Stimulated activated CD8-positive, alpha-beta memory T cell treated with anti-CD3 and anti-CD28 coated beads, Interleukin-15, amount 100 ng/mL, for 4 hours (primary cell): ENCODE data around the gene JADE3.

ENCODE experiments used
- DNase-seq, 2 donors: peaks; one replicate each; pipeline ENCODE4 v3.0.0-alpha.2; 2020; ENCODE audit warnings: low read depth in 2 of 2

JADE3 gene

DNA sequence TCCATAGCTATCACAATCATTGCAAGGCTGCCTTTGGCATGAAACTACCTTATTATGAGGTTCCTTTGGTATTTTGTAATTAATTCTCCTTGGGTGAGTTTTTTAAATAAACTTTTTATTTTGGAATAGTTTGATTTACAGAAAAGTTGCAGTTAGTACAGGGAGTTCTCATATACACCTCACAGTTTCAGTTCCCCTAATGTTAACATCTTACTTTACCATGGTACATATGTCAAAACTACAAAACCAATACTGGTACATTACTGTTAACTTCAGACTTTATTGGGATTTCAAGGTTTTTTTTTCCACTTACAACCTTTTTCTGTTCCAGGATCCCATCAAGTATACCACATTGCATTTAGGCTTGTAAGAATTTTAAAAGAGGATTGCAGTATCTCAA is 114.0 kb downstream of the JADE3 start:
- DNase-seq = no peak

DNA sequence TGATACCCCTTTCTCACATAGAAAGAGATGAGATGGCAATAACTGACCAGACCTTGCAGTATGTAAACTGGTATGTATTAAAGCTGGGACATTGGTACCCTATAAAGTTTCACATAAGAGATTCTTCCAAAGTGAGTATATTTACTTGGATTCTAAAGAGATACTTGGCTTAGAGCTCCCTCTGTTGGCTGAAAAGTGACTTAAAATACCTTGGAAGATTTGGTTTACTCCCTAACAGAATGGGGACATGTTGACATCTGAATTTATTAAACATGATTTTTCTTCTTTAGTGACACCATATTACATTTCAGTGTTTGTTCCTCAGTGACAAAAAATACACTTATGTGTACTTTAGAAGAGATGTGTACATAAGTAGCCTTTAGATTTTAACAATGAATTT is 118.1 kb downstream of the JADE3 start:
- no peak for DNase-seq

DNA sequence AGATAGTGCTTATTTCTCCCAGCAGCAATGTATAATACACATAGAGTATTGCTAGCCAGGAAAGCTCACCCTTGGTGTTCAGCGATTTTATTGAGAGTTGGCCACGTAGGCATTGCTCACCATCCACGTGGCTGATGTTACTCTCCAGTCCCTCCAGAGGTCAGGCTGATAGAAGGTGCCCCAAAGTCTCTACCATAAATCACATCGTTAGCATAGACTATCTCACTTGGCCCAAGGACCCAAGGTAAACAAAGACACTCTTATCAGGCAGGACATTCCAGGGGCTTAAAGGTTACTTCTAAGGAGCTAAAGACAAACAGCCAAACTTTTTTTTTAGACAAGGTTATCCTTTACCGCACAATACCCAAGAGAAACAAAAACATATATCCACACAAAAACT is 135.8 kb downstream of the JADE3 start:
- DNase-seq = no peak

DNA sequence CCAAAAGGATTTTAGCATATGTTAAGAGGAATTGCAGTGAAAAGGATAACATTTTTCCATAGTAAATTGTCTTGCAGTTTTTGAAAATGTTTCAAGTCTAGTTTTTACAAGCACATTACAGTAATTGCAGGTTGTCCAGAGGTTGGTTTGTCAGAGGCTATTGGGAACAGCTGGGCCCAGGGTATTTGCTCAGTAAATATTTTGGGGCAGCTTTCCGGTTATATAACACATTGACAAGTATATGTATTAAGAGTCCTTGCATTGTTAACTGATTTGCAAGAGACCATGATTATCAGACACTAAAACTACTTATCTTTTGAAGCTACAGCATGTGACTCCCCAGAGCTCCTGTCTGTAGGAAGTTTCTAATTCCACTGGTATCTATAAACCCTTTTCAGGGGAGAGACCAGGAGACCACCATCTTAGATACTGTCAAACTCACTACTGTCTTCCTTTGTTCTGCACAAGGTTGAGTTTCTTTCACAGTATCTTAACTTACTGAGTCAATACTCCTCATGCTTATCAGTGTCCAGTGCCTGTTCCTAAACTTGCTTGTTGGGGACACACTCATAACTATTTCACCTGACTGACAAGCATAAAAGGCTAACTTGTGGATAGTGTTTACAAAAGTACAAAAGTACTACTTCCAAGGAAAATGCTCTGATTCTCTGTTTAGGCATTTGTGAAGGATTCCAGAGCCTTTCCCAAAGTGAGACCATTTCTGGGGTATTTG is 147.1 kb downstream of the JADE3 start:
- no peak for DNase-seq

DNA sequence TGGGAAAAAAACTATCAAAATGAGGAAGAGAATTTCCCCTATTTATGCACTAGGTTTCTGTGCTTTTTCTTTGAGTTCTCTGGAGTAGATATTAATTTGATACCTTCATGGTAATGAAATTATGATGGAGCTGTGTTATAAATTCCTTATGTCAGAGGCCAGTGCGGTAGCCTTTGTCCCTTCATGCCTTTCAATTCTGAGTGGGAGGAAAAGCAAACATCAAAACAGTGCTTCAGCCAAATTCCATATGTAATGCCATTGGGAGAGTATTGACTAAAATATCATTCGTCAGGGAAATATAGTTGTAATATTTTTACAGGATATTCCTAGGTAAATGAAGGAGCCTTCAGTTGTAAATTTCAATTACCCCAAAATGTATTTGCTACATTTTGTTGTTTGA is 148.5 kb downstream of the JADE3 start:
- DNase-seq = no peak

DNA sequence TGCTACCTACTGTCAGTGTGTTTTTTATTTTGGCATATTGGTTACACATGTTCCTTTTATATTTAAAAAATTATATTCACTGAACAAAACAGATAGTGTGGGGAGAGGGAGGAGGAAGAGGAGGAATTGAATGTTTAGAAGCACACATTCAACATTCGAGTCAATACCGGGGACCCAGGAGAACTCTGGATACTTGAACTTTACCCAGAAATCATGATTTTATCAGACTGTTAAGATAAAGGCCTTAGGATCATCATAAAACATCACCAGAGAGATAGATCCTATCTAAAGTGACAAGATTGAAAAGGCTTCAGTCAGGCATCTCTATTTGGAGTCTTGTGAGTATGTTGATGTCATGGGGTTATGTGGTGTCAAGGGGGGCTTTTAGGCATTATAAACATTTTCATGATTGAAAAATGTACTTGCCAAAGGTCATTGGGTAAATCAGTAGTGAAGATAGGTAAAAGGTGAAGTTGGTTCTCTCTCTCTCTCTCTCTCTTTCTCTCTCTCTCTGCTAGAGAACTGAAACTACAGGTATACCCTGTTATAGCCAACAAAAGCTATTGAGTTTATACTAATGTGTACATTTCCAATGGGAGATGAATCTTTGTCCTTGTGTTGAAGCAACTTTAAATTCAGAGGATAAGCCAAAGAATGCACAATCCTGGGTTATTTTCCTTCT is 149.2 kb downstream of the JADE3 start:
- no peak for DNase-seq

DNA sequence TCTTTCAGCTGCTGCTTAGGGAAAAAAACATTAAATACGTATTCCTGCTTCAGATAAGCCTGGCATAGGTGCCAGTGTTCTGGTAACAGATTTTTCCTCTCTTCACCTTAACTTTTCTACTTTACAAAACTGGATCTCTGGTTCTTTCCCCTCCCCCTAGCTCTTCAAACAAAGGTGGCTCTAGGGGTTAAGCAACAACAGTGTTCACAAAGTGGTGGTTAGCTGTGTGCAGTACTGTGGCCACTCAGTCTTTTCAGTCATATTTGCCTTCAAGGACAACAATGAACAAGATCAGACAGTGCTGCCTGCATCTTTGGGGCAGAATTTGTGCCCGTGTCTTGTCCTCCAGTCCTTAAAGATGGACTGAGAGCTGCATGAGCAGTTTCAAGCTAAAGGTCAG is 151.0 kb downstream of the JADE3 start:
- DNase-seq = no peak

DNA sequence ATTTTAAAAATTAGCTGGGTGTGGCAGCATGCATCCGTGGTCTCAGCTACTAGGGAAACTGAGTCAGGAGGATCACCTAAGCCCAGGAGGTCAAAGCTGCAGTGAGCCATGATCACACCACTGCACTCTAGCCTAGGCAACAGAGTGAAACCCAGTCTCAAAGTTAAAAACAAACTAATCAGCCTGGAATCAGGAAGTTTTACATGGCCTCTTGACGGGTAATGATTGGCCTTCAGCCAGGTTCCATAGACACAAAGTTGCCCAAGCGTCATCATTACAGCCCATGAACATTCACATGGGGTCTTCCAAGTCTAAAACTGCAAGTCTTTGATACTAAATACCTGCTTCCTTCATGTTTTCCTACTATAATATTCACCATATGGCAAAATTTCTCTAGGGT is 156.0 kb downstream of the JADE3 start:
- DNase-seq = no peak

DNA sequence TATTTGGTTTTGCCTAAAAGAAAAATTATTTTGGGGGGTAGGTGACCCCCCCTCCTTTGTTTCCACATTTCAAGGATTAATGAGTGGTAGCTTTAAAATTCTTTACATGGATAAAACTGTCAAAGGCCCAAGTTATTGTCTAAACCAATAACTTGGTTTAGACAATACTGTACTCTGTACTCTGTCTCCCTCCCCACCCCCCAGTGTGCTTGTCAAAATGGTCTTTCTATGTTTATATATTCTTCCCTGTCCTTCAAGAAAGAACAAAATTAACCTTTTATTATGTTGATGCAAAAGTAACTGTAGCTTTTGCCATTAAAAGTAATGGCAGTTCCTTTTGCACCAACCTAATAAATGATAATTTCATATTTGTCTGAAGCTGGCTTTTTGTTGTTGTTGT is 156.5 kb downstream of the JADE3 start:
- DNase-seq = no peak

DNA sequence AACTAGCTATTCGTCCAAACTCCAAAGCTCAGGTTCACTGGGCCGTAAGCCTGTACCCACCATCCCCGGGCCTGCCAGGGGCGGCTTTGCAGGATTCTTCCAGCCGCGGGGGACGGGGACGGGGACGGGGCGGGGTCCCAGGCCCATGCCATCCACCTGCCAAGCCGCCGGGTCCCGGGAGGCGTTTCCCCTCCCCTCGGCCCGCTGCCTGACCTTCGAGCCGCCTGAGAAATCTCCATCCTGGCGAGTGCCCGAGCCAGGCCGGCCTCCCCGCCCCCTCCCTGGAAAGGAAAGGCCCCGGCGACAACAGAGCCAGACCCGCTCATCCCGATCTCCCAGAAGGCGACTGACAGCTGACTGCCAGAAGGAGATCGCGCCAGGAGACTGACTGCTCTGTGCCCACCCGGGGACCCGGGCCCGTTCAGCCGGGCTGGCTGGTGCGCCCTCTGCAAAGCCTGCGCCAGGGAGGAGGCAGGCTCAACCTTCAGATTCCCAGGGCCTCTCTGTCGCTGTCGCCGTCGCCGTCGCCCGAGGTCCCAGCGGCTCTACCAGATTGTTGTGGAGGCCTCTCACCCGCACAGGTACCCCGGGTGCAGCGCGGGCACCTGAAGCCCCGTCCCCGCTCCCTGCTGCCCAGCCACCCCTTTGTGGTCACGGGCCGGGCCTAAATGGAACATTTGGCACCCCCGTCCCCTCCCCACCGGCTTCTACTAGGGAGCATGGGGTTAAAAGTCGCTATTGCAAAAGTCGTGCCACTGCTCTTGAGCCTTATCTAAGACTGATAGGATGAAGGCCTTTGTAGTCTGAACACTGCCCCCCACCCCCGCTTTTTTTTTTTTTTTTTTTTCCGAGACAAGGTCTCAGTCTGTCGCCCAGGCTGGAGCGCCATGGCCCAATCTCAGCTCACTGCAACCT is 166.2 kb downstream of the JADE3 start, which contains the start of gene RGN:
Gene RGN (plus strand): TSS at position 315 of the 915 bp plus-strand sequence. CDS start 2,702 bp downstream, outside the sequence.
- DNase-seq = no peak

DNA sequence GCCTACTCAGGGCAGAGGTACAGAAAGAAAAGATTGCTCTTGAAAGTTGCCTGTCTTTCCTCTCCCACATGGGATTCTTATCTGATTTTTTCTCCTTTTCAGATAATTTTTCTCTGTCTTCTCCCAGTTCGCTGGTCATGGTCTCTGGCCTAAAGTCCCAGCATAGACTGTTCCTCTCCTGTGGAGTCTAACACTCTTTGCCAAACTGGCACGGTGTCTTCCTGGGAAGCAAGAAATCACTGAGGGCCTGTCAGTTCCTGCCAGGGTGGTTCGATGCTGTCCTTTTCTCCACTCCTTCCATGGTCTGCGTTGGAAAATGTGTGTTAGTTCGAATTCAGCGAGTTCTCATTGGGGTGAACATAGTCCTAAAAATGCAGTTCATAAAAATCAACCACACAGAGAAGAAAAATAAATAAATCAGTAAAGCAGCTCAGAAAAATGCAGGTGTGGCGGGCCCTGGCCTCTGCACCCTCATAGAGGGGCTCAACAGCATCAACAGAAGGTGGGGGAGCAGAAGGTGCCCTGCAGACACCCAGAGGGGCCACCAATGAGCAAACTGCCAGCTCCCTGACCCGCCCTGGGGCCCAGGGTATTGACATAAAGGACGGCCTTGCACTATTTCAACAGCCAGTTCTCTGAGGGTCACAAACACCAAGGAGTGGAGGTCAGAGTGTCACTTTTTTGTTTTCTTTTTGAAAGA is 168.1 kb downstream of the JADE3 start:
- no peak for DNase-seq

DNA sequence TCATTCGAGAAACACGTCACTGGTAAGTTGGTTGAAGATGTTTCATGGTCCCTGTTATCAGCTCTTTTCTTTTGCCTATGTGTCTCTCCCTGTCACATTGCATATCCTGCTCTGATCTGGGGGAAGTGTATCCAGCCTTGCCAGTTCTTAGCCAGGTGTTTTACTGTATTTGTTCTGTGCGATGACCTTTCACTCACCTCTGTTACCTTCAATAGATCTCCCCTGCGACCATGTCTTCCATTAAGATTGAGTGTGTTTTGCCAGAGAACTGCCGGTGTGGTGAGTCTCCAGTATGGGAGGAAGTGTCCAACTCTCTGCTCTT is 168.7 kb downstream of the JADE3 start:
- DNase-seq = no peak

DNA sequence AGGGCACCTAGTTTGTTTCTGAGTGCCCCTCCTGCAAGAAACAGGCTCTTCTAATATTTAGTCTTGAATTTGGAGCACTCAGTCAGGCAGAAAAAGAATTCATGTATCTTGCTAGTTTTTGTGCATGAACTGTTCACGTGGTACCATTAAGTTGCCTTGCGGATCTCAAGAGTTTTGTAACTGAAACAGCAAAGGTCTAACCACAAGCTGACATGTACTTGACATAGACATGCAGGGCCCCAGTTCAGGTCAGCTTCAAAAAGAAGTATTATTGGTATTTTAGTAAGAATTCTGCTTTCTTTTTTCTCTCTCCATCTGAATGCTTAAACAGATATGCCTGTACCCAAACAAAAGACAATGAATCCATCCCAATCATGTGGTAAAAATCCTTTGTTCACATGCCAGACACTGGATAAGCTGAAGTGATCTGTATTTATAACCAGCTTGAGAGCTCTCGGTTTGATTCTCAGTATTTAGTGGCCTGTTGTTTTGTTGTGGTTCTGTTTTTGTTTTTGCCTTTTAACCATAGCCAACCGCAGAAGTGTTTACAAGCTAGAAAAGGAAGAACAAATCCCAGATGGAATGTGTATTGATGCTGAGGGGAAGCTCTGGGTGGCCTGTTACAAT is 179.0 kb downstream of the JADE3 start:
- no peak for DNase-seq

DNA sequence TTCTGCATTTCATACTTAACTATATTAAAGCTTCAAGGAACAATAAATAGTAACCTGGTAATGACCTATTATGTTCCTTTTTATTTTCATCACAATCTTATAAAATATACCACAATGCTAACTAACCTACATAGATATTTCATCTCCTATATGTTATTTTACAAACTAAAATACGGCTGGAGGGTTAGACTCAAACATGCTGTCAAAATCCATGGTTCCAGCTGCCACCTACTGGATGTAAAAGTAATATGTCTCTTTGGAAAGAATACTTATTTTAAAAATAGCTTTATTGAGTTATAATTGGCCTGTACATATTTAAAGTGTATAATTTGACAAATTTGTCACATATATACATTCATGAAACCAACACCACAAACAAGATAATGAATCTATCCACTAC is 181.0 kb downstream of the JADE3 start:
- DNase-seq = no peak

DNA sequence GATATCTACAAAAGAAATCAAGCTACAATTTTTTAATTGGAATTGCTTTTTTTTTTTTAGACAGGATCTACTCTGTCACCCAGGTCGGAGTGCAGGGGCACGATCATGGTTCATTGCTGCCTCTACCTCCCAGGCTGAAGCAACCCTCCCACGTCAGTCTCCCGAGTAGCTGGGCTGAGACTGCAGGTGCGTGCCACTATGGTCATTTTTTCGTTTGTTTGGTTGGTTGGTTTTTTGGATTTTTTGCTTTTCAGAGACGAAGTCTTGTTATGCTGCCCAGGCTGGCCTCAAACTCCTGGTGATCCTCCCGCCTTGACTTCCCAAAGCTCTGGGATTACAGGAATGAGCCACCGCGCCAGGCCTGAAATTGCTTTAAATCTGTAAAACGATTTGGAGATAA is 181.6 kb downstream of the JADE3 start:
- DNase-seq = no peak

DNA sequence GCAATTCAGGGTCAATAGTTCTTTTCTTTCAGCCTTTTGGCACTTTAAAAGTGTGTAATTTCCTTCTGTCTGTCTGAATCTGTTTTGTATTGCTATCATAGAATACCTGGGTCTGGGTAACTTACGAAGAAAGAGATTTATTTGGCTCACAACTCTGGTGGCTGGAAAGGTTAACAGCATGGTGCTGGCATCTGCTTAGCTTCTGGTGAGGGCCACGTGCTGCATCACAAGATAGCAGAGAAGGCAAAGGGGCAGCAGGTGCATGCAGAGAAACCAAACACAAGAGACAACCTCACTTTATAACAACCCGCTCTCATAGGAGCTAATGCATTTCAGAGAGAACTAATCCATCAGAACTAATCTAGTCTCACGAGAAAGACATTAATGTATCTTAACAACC is 184.8 kb downstream of the JADE3 start:
- DNase-seq = no peak

DNA sequence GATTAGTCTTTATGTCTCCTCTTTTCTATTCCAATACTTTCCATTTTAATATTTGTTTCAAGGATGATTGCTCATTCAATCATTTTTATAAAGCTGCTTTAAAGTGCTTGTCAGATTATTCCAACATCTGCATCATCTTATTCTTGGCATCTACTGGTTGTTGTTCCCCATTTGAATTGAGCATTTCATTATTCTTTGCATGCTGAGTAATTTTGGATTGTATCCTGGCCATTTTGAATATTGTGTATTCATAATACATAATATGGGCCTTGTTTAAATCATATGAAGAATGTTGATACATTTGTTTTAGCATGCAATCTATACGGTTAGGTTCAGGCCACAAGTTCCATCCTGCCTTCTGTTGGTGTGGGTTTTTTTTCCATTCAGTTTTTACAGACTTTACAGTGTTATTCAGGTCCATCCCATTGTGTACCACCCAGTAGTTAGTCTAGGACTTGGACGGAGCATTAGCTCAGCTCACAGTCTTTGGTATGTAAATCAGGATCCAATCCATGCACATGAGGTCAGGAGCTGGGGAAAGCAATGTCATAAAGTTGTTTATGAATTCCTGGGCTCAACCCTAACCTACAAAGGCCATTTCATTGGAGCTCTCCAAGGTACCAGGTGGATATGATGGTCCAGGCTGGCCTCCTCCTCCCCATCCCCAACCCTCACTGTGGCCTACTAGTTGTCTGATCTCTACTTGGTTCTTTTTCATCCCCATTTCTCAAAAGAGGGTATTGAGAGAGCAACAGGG is 186.3 kb downstream of the JADE3 start:
- DNase-seq = no peak

DNA sequence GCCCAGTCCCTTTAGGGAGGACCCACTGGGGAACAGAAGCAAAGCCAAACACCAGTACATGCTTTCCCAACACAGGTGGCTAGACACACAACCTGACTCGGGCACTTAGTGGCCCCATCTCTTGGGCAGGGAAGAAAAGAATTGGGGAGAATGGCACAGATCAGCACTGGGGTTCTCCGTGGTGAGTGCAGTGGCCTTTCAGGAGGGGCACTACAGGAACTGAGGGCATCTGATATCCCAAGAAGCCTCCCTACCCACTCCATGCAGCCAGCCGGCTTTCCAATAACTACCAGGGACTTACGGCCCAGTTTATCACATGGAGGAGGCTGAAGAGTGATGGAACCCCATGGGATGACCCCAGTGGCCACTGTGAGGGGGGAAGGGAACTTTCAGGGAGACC is 189.0 kb downstream of the JADE3 start:
- DNase-seq = no peak
